ENCODE results near the gene CEP128.

DNA sequence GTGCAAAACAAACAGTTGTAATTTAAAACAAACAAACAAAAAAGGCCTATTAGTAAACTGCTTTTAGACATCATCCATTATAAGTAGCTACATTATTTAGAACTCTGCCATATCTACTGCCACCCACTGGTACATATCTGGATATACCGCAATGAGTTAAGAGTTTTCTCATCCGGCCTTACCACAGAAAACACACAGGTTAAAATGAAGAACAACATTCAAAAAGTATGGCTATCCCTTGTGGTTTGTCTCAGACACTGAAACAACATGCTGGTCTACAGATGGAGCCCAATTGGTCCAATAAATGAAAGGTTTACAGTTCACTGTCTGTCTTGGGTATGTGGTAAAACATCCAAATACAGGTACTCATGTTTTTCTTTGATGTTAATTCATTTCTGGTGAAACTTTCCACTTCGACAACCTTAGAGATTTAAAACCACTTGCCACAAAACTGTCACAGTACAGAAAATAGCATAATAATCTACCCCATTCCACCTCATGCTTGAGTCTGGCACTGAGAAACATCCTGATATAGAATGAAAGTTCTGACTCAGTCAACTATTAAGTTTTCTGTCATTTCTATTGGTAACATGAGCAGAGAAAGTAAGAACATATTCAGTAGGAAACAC is 354.3 kb downstream of the CEP128 start:
- TF ChIP-seq, protein P1, sequence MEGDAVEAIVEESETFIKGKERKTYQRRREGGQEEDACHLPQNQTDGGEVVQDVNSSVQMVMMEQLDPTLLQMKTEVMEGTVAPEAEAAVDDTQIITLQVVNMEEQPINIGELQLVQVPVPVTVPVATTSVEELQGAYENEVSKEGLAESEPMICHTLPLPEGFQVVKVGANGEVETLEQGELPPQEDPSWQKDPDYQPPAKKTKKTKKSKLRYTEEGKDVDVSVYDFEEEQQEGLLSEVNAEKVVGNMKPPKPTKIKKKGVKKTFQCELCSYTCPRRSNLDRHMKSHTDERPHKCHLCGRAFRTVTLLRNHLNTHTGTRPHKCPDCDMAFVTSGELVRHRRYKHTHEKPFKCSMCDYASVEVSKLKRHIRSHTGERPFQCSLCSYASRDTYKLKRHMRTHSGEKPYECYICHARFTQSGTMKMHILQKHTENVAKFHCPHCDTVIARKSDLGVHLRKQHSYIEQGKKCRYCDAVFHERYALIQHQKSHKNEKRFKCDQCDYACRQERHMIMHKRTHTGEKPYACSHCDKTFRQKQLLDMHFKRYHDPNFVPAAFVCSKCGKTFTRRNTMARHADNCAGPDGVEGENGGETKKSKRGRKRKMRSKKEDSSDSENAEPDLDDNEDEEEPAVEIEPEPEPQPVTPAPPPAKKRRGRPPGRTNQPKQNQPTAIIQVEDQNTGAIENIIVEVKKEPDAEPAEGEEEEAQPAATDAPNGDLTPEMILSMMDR (IDR thresholded peaks at IDR 0.05) = peak in 1 of 3 experiments; percentile 37
- TF ChIP-seq POLR2A (IDR thresholded peaks at IDR 0.05) = no peak
